Loucy (cell line): ENCODE results near the gene IRF2.

ENCODE experiments used
- H2AFZ ChIP-seq: fragments of 200-600 bp; sonication (generic); 2 replicates; pipeline ENCODE4 v1.6.0; 2016; ENCODE audit warnings: antibody characterized with exemption, mild to moderate bottlenecking, low read length, moderate library complexity
- H3F3A ChIP-seq: fragments of 200-600 bp; 2 replicates; pipeline ENCODE4 v1.6.0; 2016; ENCODE audit warnings: antibody characterized with exemption, low read depth, mild to moderate bottlenecking
- H3K27me3 ChIP-seq: fragments of 200-600 bp; sonication (generic); 2 replicates; pipeline ENCODE4 v1.6.1; 2014; ENCODE audit warnings: low read length, mild to moderate bottlenecking; ENCODE audit not compliant: insufficient read depth, poor library complexity, severe bottlenecking
- H3K36me3 ChIP-seq: fragments of 200-600 bp; sonication (generic); 2 replicates; pipeline ENCODE4 v1.6.1; 2016; ENCODE audit warnings: low read length; ENCODE audit not compliant: insufficient read depth
- H3K4me1 ChIP-seq: fragments of 200-600 bp; sonication (generic); 2 replicates; pipeline ENCODE4 v1.5.1; 2014; ENCODE audit warnings: low read length, mild to moderate bottlenecking; ENCODE audit not compliant: insufficient read depth, poor library complexity, severe bottlenecking
- H3K4me2 ChIP-seq: fragments of 200-600 bp; sonication (generic); 2 replicates; pipeline ENCODE4 v1.6.0; 2014; ENCODE audit warnings: antibody characterized with exemption, low read length, low read depth, mild to moderate bottlenecking; ENCODE audit not compliant: poor library complexity, severe bottlenecking
- H3K4me3 ChIP-seq: fragments of 200-600 bp; sonication (generic); 2 replicates; pipeline ENCODE4 v1.5.1; 2014; ENCODE audit warnings: low read length, mild to moderate bottlenecking, mixed read lengths; ENCODE audit not compliant: poor library complexity, severe bottlenecking
- H3K79me2 ChIP-seq: fragments of 200-600 bp; sonication (generic); 2 replicates; pipeline ENCODE4 v1.6.1; 2014; ENCODE audit warnings: low read length; ENCODE audit not compliant: insufficient read depth
- H3K9ac ChIP-seq: fragments of 200-600 bp; sonication (generic); 2 replicates; pipeline ENCODE4 v1.6.0; 2014; ENCODE audit warnings: mild to moderate bottlenecking, low read depth, low read length, moderate library complexity; ENCODE audit not compliant: poor library complexity, severe bottlenecking
- H3K9me2 ChIP-seq: fragments of 200-600 bp; sonication (generic); replicated peaks from 2 replicates; pipeline ENCODE4 v1.6.1; 2016; ENCODE audit warnings: low read depth, low read length, mixed read lengths
- H3K9me3 ChIP-seq: fragments of 200-600 bp; sonication (generic); 2 replicates; pipeline ENCODE4 v1.6.1; 2014; ENCODE audit warnings: mild to moderate bottlenecking, antibody characterized with exemption, low read length, low read depth; ENCODE audit not compliant: insufficient read depth
- H4K20me1 ChIP-seq: fragments of 200-600 bp; sonication (generic); 2 replicates; pipeline ENCODE4 v1.6.0; 2014; ENCODE audit warnings: antibody characterized with exemption, low read length, mild to moderate bottlenecking; ENCODE audit not compliant: insufficient read depth, poor library complexity, severe bottlenecking
- EZH2phosphoT487 ChIP-seq: fragments of 200-600 bp; IDR thresholded peaks from 2 replicates; pipeline ENCODE4 v1.6.1; 2018; ENCODE audit warnings: antibody characterized with exemption, mild to moderate bottlenecking, moderate library complexity, borderline replicate concordance
- TF ChIP-seq, protein P1 (sequence below): fragments of 200-600 bp; sonication (generic); conservative IDR thresholded peaks from 2 replicates; pipeline ENCODE4 v1.5.1; 2014; ENCODE audit warnings: mild to moderate bottlenecking, antibody characterized with exemption, low read length

Gene IRF2

DNA sequence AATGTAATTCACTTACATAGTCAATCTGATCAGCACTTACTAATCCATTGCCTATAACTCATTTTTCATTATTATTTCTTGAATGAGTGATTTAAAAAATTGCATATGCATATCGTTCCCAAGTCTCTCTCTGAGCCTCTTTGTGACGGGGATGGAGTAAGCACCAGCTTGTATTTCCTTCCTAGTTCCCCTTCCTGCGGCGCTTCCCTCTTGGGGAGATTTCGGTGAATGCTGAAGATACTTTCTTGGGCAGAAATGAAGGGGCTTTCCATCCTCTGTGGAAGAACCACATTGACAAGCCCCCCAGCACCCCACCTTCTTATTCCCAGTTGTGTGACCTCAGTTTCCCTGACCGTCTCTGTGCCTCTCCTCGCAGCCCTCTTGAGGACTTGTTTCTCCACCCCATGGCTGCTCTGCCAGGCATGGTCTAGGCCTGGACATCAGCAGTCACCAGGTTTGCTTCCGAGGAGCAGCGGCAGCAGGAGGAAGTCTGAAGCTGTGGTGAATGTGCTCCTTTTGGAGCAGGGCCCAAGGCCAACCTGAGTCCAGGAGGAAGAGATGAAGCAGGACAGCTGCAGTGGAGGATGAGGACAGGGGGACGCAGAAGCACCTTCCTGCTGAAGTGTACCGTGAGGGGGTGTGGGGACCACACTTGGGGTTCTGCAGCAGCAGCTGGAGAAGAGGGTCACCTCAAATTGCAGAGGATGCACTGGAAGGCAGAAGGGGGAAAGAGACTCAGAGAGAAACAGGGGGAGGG lies 124.9 kb downstream of the IRF2 start:
- Histone ChIP-seq H3K9ac (no peak overlapping the region), H3K4me1 (peaks cover 57% of the 10 kb centered on the region)

DNA sequence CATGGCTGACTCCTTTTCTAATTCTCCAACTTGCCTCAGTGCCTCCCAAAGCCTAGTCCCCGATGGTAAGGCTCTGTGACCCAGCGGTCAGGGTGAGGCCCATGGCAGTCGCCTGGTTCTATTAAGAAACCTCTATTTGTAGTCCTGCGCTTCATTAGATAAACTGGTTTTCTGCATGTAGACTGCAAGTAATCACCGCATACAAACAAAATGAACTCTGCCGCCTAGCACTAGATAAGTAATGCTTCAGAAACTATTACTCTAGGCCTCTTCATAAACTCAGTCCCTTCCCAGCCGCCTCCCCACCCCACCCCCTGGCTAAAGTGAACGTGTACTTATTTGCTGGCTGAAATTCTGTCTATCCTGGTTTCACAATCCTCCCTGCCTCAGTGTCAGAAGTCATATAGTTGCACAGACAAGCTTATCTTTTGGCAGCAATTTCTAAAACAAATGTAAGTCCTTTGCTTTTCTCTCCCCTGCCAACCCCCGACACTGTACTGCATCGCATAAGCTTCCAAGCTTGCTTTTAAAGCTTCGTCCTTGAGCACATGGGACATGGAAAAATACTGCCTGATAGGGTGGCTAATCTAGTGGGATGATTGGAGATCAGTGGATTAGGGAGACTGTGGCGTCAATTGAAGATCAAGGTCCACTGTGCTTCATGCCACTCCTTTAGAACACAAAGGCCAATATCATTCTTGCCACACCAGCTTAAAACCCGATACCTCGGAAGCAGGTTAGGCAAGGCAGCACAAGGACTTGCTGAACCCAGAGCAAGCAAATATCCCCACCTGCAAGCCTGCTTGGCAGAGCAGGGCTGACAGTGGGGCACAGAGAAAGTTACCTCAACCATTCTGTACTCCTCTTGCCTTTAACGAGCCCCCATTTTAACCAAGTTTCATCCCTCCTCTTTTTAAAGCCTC lies 125.8 kb downstream of the IRF2 start:
- H3K9ac ChIP-seq, result peak overlapping the region; percentile 63
- H3K4me3 ChIP-seq, result no peak overlapping the region
- H4K20me1 ChIP-seq, result no peaks in the 10 kb centered on the region
- no peaks in the 10 kb centered on the region for H3K9me3 ChIP-seq
- H3F3A ChIP-seq, result no peaks in the 10 kb centered on the region
- no peaks in the 10 kb centered on the region for H3K9me2 ChIP-seq
- H2AFZ ChIP-seq, result no peak overlapping the region
- TF ChIP-seq, protein P1, sequence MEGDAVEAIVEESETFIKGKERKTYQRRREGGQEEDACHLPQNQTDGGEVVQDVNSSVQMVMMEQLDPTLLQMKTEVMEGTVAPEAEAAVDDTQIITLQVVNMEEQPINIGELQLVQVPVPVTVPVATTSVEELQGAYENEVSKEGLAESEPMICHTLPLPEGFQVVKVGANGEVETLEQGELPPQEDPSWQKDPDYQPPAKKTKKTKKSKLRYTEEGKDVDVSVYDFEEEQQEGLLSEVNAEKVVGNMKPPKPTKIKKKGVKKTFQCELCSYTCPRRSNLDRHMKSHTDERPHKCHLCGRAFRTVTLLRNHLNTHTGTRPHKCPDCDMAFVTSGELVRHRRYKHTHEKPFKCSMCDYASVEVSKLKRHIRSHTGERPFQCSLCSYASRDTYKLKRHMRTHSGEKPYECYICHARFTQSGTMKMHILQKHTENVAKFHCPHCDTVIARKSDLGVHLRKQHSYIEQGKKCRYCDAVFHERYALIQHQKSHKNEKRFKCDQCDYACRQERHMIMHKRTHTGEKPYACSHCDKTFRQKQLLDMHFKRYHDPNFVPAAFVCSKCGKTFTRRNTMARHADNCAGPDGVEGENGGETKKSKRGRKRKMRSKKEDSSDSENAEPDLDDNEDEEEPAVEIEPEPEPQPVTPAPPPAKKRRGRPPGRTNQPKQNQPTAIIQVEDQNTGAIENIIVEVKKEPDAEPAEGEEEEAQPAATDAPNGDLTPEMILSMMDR, result no peak
- H3K27me3 ChIP-seq, result no peaks in the 10 kb centered on the region
- no peaks in the 10 kb centered on the region for H3K36me3 ChIP-seq
- H3K4me2 ChIP-seq, result peak overlapping the region; percentile 72
- no peaks in the 10 kb centered on the region for H3K79me2 ChIP-seq
- peaks cover 59% of the 10 kb centered on the region for H3K4me1 ChIP-seq

More for the DNA sequence above, 124.9 kb downstream of the IRF2 start:
- Histone ChIP-seq H3K9me3 (no peaks in the 10 kb centered on the region), H3K4me3 (no peak overlapping the region), H3K79me2 (no peaks in the 10 kb centered on the region), H3K27me3 (no peaks in the 10 kb centered on the region), H2AFZ (no peak overlapping the region), H3K4me2 (no peak overlapping the region), H3K36me3 (no peaks in the 10 kb centered on the region), H4K20me1 (no peaks in the 10 kb centered on the region), H3K9me2 (no peaks in the 10 kb centered on the region), H3F3A (no peaks in the 10 kb centered on the region)
- no peak for TF ChIP-seq EZH2phosphoT487
- TF ChIP-seq, protein P1, result no peak

DNA sequence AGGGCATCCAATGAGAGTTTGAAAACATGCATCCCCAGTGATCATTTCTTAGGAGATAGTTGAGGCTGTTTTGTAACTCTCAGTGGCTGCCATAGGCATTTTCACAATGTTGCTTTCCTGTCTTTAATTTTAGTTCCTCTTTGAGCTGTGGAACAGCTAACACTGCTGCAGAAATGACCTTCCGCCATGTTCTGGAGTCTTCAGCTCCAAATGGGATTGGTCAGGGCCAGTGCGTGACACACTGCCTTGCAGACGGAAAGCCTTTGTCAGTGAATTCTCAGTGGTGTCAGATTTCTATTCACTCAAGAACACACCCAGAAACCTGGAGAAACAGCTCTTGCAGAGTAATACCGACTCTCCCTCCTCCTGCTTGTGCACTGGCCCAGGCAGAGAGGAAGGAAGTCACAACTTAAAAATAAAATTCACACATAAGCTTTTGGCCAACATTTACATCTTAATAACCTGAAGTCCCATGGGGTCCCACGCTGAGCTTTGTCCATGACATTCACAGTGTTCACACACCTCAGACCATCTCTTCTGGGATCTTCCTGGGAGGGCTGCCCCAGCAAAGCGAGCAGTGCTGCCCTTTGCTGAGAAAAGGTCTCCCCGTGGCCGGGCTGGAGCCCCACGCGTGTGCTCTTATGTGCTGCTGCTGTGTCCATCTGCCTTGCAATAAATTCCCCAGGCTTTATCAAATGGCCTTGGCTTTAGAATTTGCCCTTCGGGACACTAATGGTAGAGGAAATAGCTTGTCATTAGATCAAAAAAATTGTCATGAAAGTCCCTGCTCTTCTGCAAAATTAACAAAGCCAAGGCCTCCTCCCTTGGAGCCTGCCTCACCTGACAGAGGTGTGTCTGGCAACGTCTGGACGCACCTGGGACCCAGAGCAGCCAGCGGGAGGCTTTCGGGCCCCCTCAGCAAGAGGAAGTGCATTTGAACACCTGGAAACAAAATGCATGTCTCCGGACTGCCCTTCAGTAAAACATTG lies 126.8 kb downstream of the IRF2 start:
- Histone ChIP-seq H3K4me1 (peaks cover 60% of the 10 kb centered on the region), H3K36me3 (no peaks in the 10 kb centered on the region), H3F3A (no peaks in the 10 kb centered on the region), H3K79me2 (no peaks in the 10 kb centered on the region), H3K4me2 (peak overlapping the region; percentile 72), H3K4me3 (peak overlapping the region; percentile 48), H2AFZ (peak overlapping the region; percentile 72), H3K9me3 (no peaks in the 10 kb centered on the region), H3K27me3 (no peaks in the 10 kb centered on the region), H3K9ac (peak overlapping the region; percentile 63), H3K9me2 (no peaks in the 10 kb centered on the region), H4K20me1 (no peaks in the 10 kb centered on the region)
- TF ChIP-seq, protein P1, result no peak
- TF ChIP-seq EZH2phosphoT487, result no peak
